ENCODE data around the gene EPHB2. TPM values are rescaled to one million over a fixed set of nuclear protein-coding genes. Genes with fewer than 3 reads are reported as not detected.

EPHB2 gene
- total RNA-seq, 1 experiment from 2014 or later = 18.5 TPM

GRCh38 chr1:22919341-22920025, 208.8 kb downstream of the EPHB2 start:
- POLR2A ChIA-PET = no interaction called here
- Mint-ChIP-seq H3K4me3 (no peak overlapping the region), H3K27me3 (ENCODE audit: low read depth) (no peaks in the 10 kb centered on the region), H3K4me1 (no peaks in the 10 kb centered on the region), H3K27ac (no peak overlapping the region), H3K9me3 (no peaks in the 10 kb centered on the region), H3K36me3 (no peaks in the 10 kb centered on the region)
- CTCF ChIA-PET = interaction anchor here (0.5 to 3.1 kb wide), 7 partner anchors 11 to 252 kb away, joined by 3 to 14 read pairs (median 3); no protein-coding TSS in a partner anchor
- ATAC-seq (no peak), DNase-seq (ENCODE audit: low spot score) (no peak)
- no peak for TF ChIP-seq NR1H2 (CRISPR knock-in tag; IDR thresholded peaks at IDR 0.05)
- TF ChIP-seq E2F5 (CRISPR knock-in tag; IDR thresholded peaks at IDR 0.05) = no peak
- no peak for TF ChIP-seq SP1 (CRISPR knock-in tag; conservative IDR thresholded peaks at IDR 0.05)
- no peak for TF ChIP-seq FOXP4 (CRISPR knock-in tag; IDR thresholded peaks at IDR 0.05)
- no peak for TF ChIP-seq ELF4 (CRISPR knock-in tag; IDR thresholded peaks at IDR 0.05; ENCODE audit: low read depth)
- TF ChIP-seq MAX (CRISPR knock-in tag; IDR thresholded peaks at IDR 0.05) = no peak
- no peak for TF ChIP-seq OVOL2 (CRISPR knock-in tag; IDR thresholded peaks at IDR 0.05; ENCODE audit: borderline replicate concordance)
- TF ChIP-seq TEAD1 (CRISPR knock-in tag; IDR thresholded peaks at IDR 0.05) = no peak
- TF ChIP-seq RORB (CRISPR knock-in tag; IDR thresholded peaks at IDR 0.05) = no peak
- no peak for TF ChIP-seq FOXJ3 (CRISPR knock-in tag; IDR thresholded peaks at IDR 0.05; ENCODE audit: borderline replicate concordance)
- no peak for TF ChIP-seq AFF4 (CRISPR knock-in tag; IDR thresholded peaks at IDR 0.05; ENCODE audit: borderline replicate concordance)
- no peak for TF ChIP-seq NFYB (CRISPR knock-in tag; conservative IDR thresholded peaks at IDR 0.05; ENCODE audit: low read depth)
- no peak for TF ChIP-seq NFATC4 (CRISPR knock-in tag; IDR thresholded peaks at IDR 0.05)
- TF ChIP-seq USF2 (CRISPR knock-in tag; IDR thresholded peaks at IDR 0.05) = no peak
- TF ChIP-seq SMAD3 (CRISPR knock-in tag; IDR thresholded peaks at IDR 0.05; ENCODE audit: borderline replicate concordance) = no peak

- Mint-ChIP-seq H3K27me3 (ENCODE audit: low read depth) (no peaks in the 10 kb centered on the region), H3K27ac (no peak overlapping the region), H3K36me3 (no peaks in the 10 kb centered on the region), H3K4me3 (no peak overlapping the region), H3K4me1 (no peaks in the 10 kb centered on the region), H3K9me3 (no peaks in the 10 kb centered on the region)
- CTCF ChIA-PET = interaction anchor here (0.5 to 3.1 kb wide), 5 partner anchors 10 to 253 kb away, joined by 3 to 14 read pairs (median 3); no protein-coding TSS in a partner anchor
- POLR2A ChIA-PET = no interaction called here
- no peak for ATAC-seq
- no peak for DNase-seq (ENCODE audit: low spot score)
- TF ChIP-seq TCF7 (CRISPR knock-in tag; IDR thresholded peaks at IDR 0.05; ENCODE audit: low read depth) (no peak), ZNF671 (CRISPR knock-in tag; IDR thresholded peaks at IDR 0.05) (no peak), ZNF121 (CRISPR knock-in tag; IDR thresholded peaks at IDR 0.05) (no peak), NFYB (CRISPR knock-in tag; conservative IDR thresholded peaks at IDR 0.05; ENCODE audit: low read depth) (no peak), ZNF138 (CRISPR knock-in tag; conservative IDR thresholded peaks at IDR 0.05) (no peak), CDX4 (CRISPR knock-in tag; IDR thresholded peaks at IDR 0.05; ENCODE audit: borderline replicate concordance) (no peak), RORB (CRISPR knock-in tag; IDR thresholded peaks at IDR 0.05) (no peak), MXD4 (CRISPR knock-in tag; IDR thresholded peaks at IDR 0.05; ENCODE audit: borderline replicate concordance) (no peak), ZBTB43 (CRISPR knock-in tag; IDR thresholded peaks at IDR 0.05) (no peak)
Measured at GRCh38 chr1:22920026-22920733, 209.5 kb downstream of the EPHB2 start.
